Skeletal muscle satellite cell (primary cell): ENCODE data around the gene PFDN2. TPM values are rescaled to one million over a fixed set of nuclear protein-coding genes. Genes with fewer than 3 reads are reported as not detected.

Source experiments
- H3K27me3 ChIP-seq: 2 replicates; pipeline ENCODE4 v1.7.0; 2013; ENCODE audit warnings: low read length; ENCODE audit not compliant: control insufficient read depth, insufficient read depth
- H3K36me3 ChIP-seq: 2 replicates; pipeline ENCODE4 v1.7.0; 2013; ENCODE audit warnings: mild to moderate bottlenecking, control low read depth, low read length; ENCODE audit not compliant: insufficient read depth
- H3K4me1 ChIP-seq: 2 replicates; pipeline ENCODE4 v1.7.0; 2013; ENCODE audit warnings: low read length; ENCODE audit not compliant: control insufficient read depth, insufficient read depth
- H3K4me2 ChIP-seq: 2 replicates; pipeline ENCODE4 v1.7.0; 2013; ENCODE audit warnings: mild to moderate bottlenecking, low read length
- H3K4me3 ChIP-seq: 2 replicates; pipeline ENCODE4 v1.7.0; 2013; ENCODE audit warnings: low read length
- H3K9ac ChIP-seq: 2 replicates; pipeline ENCODE4 v1.7.0; 2013; ENCODE audit warnings: mild to moderate bottlenecking, low read depth, low read length, moderate library complexity
- H3K9me3 ChIP-seq: replicated peaks from 2 replicates; pipeline ENCODE4 v1.7.0; 2013; ENCODE audit warnings: mild to moderate bottlenecking, control low read depth, low read length
- total RNA-seq: library from RNA; depleted of rRNA; stranded (reverse); fragments of >200 nt; gene quantifications from 2 replicates; pipeline ENCODE4 v1.2.3, GENCODE V29; 2012; rRNA removed

PFDN2 gene
- 44.4 and 52.0 TPM in 2 replicates for total RNA-seq

GRCh38 chr1:161117759-161118581 is at the start of gene PFDN2, which contains the start of gene NIT1:
PFDN2 (minus strand) TSS chr1:161118037; CDS start chr1:161118026, 11 bp downstream.
NIT1 (plus strand) TSS chr1:161118105; CDS start chr1:161118177, 72 bp downstream.
- Histone ChIP-seq H3K4me3 (peak within 1 kb of the TSS; percentile 100), H3K9ac (peak within 1 kb of the TSS; percentile 99), H3K27me3 (no peaks in the 10 kb centered on the region), H3K4me1 (peaks cover 42% of the 10 kb centered on the region), H3K4me2 (peak within 1 kb of the TSS; percentile 92), H3K9me3 (no peaks in the 10 kb centered on the region), H3K36me3 (peaks cover 33% of the 10 kb centered on the region)

- H3K4me1 ChIP-seq: peaks cover 14% of the 10 kb centered on the region
- peak overlapping the region; percentile 87 for H3K9ac ChIP-seq
- peak overlapping the region; percentile 91 for H3K4me3 ChIP-seq
- peak overlapping the region; percentile 92 for H3K4me2 ChIP-seq
- H3K36me3 ChIP-seq: peaks cover 45% of the 10 kb centered on the region
- no peaks in the 10 kb centered on the region for H3K9me3 ChIP-seq
- no peaks in the 10 kb centered on the region for H3K27me3 ChIP-seq
Measured at GRCh38 chr1:161166669-161167548, 49.1 kb upstream of the PFDN2 start.

- Histone ChIP-seq H3K36me3 (peaks cover 39% of the 10 kb centered on the region), H3K9ac (peak within 1 kb of the TSS; percentile 87), H3K9me3 (no peaks in the 10 kb centered on the region), H3K27me3 (no peaks in the 10 kb centered on the region), H3K4me2 (peak within 1 kb of the TSS; percentile 92), H3K4me3 (peak within 1 kb of the TSS; percentile 91), H3K4me1 (peaks cover 14% of the 10 kb centered on the region)
Measured at GRCh38 chr1:161165742-161166668, 48.2 kb upstream of the PFDN2 start, which contains the start of gene PPOX. PPOX (plus strand) TSS chr1:161166426; CDS start chr1:161166848, 422 bp downstream.

GRCh38 chr1:161164901-161165610 is 47.2 kb upstream of the PFDN2 start:
- Histone ChIP-seq H3K4me3 (peak overlapping the region; percentile 91), H3K36me3 (peaks cover 37% of the 10 kb centered on the region), H3K4me1 (peaks cover 19% of the 10 kb centered on the region), H3K9ac (peak overlapping the region; percentile 87), H3K27me3 (no peaks in the 10 kb centered on the region), H3K4me2 (peak overlapping the region; percentile 92), H3K9me3 (no peaks in the 10 kb centered on the region)

- H3K9me3 ChIP-seq: no peaks in the 10 kb centered on the region
- H3K4me1 ChIP-seq: peaks cover 25% of the 10 kb centered on the region
- no peak overlapping the region for H3K4me2 ChIP-seq
- peaks cover 33% of the 10 kb centered on the region for H3K36me3 ChIP-seq
- no peaks in the 10 kb centered on the region for H3K27me3 ChIP-seq
- no peak overlapping the region for H3K9ac ChIP-seq
- H3K4me3 ChIP-seq: no peak overlapping the region
Measured at GRCh38 chr1:161163793-161164192, 46.0 kb upstream of the PFDN2 start.

- Histone ChIP-seq H3K4me1 (peaks cover 30% of the 10 kb centered on the region), H3K9ac (no peak overlapping the region), H3K9me3 (no peaks in the 10 kb centered on the region), H3K4me3 (no peak overlapping the region), H3K4me2 (no peak overlapping the region), H3K36me3 (peaks cover 43% of the 10 kb centered on the region), H3K27me3 (no peaks in the 10 kb centered on the region)
Measured at GRCh38 chr1:161162806-161163205, 45.0 kb upstream of the PFDN2 start.

GRCh38 chr1:161162052-161162451 is 44.2 kb upstream of the PFDN2 start:
- no peak overlapping the region for H3K4me3 ChIP-seq
- no peak overlapping the region for H3K9ac ChIP-seq
- peaks cover 50% of the 10 kb centered on the region for H3K36me3 ChIP-seq
- H3K4me1 ChIP-seq: peaks cover 26% of the 10 kb centered on the region
- H3K27me3 ChIP-seq: no peaks in the 10 kb centered on the region
- no peak overlapping the region for H3K4me2 ChIP-seq
- H3K9me3 ChIP-seq: no peaks in the 10 kb centered on the region

GRCh38 chr1:161161652-161162051 is 43.8 kb upstream of the PFDN2 start:
- Histone ChIP-seq H3K9me3 (no peaks in the 10 kb centered on the region), H3K27me3 (no peaks in the 10 kb centered on the region), H3K4me2 (no peak overlapping the region), H3K36me3 (peaks cover 53% of the 10 kb centered on the region), H3K9ac (no peak overlapping the region), H3K4me1 (peaks cover 25% of the 10 kb centered on the region), H3K4me3 (no peak overlapping the region)

- peaks cover 24% of the 10 kb centered on the region for H3K4me1 ChIP-seq
- H3K36me3 ChIP-seq: peaks cover 53% of the 10 kb centered on the region
- H3K4me2 ChIP-seq: peak overlapping the region; percentile 93
- H3K9ac ChIP-seq: no peak overlapping the region
- no peaks in the 10 kb centered on the region for H3K27me3 ChIP-seq
- H3K4me3 ChIP-seq: no peak overlapping the region
- no peaks in the 10 kb centered on the region for H3K9me3 ChIP-seq
Measured at GRCh38 chr1:161160671-161161145, 42.9 kb upstream of the PFDN2 start.

GRCh38 chr1:161159913-161160243 is 42.0 kb upstream of the PFDN2 start:
- H3K4me1 ChIP-seq: peaks cover 19% of the 10 kb centered on the region

More at GRCh38 chr1:161159913-161160243, 42.0 kb upstream of the PFDN2 start:
- H3K36me3 ChIP-seq: peaks cover 49% of the 10 kb centered on the region
- no peaks in the 10 kb centered on the region for H3K27me3 ChIP-seq
- H3K4me2 ChIP-seq: peak overlapping the region; percentile 93
- H3K4me3 ChIP-seq: peak overlapping the region; percentile 86
- H3K9me3 ChIP-seq: no peaks in the 10 kb centered on the region
- H3K9ac ChIP-seq: peak overlapping the region; percentile 86
